ENCODE measurements around the gene CAPN15.

CAPN15 gene

GRCh38 chr16:548586-548985 is 21.1 kb downstream of the CAPN15 start:
- H3K27me3 ChIP-seq (ENCODE audit: control insufficient read depth, insufficient read depth, low read length, poor library complexity, severe bottlenecking) = no peaks in the 10 kb centered on the region
- no peak overlapping the region for H3K4me3 ChIP-seq (ENCODE audit: insufficient read depth, low read depth, low read length)
- peaks cover 1% of the 10 kb centered on the region for H3K4me1 ChIP-seq (ENCODE audit: control insufficient read depth, insufficient read depth, low read length)
- H3K27ac ChIP-seq (ENCODE audit: insufficient read depth, low read depth, low read length, poor library complexity, severe bottlenecking) = no peak overlapping the region
- 96% methylated on average over 21 of the region's 21 CpGs for WGBS, 2 experiments
- no peaks in the 10 kb centered on the region for H3K9me3 ChIP-seq (ENCODE audit: control insufficient read depth, low read length)
- H3K36me3 ChIP-seq (ENCODE audit: control insufficient read depth, insufficient read depth, low read length) = peaks cover 5% of the 10 kb centered on the region

GRCh38 chr16:549544-550263 is 22.2 kb downstream of the CAPN15 start:
- peaks cover 5% of the 10 kb centered on the region for H3K36me3 ChIP-seq (ENCODE audit: control insufficient read depth, insufficient read depth, low read length)
- H3K4me3 ChIP-seq (ENCODE audit: insufficient read depth, low read depth, low read length) = no peak overlapping the region
- no peaks in the 10 kb centered on the region for H3K27me3 ChIP-seq (ENCODE audit: control insufficient read depth, insufficient read depth, low read length, poor library complexity, severe bottlenecking)
- no peaks in the 10 kb centered on the region for H3K4me1 ChIP-seq (ENCODE audit: control insufficient read depth, insufficient read depth, low read length)
- 95% methylated on average over 54 of the region's 54 CpGs for WGBS, 2 experiments
- H3K9me3 ChIP-seq (ENCODE audit: control insufficient read depth, low read length) = no peaks in the 10 kb centered on the region
- no peak overlapping the region for H3K27ac ChIP-seq (ENCODE audit: insufficient read depth, low read depth, low read length, poor library complexity, severe bottlenecking)

GRCh38 chr16:551210-551609 is 23.7 kb downstream of the CAPN15 start:
- Histone ChIP-seq H3K4me3 (ENCODE audit: insufficient read depth, low read depth, low read length) (no peak overlapping the region), H3K27me3 (ENCODE audit: control insufficient read depth, insufficient read depth, low read length, poor library complexity, severe bottlenecking) (no peaks in the 10 kb centered on the region), H3K36me3 (ENCODE audit: control insufficient read depth, insufficient read depth, low read length) (peaks cover 5% of the 10 kb centered on the region), H3K4me1 (ENCODE audit: control insufficient read depth, insufficient read depth, low read length) (no peaks in the 10 kb centered on the region), H3K27ac (ENCODE audit: insufficient read depth, low read depth, low read length, poor library complexity, severe bottlenecking) (no peak overlapping the region), H3K9me3 (ENCODE audit: control insufficient read depth, low read length) (no peaks in the 10 kb centered on the region)
- WGBS, 2 experiments = 97% methylated on average over 28 of the region's 28 CpGs

- Histone ChIP-seq H3K27me3 (ENCODE audit: control insufficient read depth, insufficient read depth, low read length, poor library complexity, severe bottlenecking) (no peaks in the 10 kb centered on the region), H3K36me3 (ENCODE audit: control insufficient read depth, insufficient read depth, low read length) (peaks cover 5% of the 10 kb centered on the region), H3K9me3 (ENCODE audit: control insufficient read depth, low read length) (no peaks in the 10 kb centered on the region), H3K27ac (ENCODE audit: insufficient read depth, low read depth, low read length, poor library complexity, severe bottlenecking) (no peak overlapping the region), H3K4me3 (ENCODE audit: insufficient read depth, low read depth, low read length) (no peak overlapping the region), H3K4me1 (ENCODE audit: control insufficient read depth, insufficient read depth, low read length) (no peaks in the 10 kb centered on the region)
- 97% methylated on average over 35 of the region's 35 CpGs for WGBS, 2 experiments
Observed at GRCh38 chr16:552171-552570, 24.7 kb downstream of the CAPN15 start.

GRCh38 chr16:553601-554296 is 26.2 kb downstream of the CAPN15 start:
- H3K27me3 ChIP-seq (ENCODE audit: control insufficient read depth, insufficient read depth, low read length, poor library complexity, severe bottlenecking) = peaks cover 8% of the 10 kb centered on the region
- H3K9me3 ChIP-seq (ENCODE audit: control insufficient read depth, low read length) = no peaks in the 10 kb centered on the region
- no peak overlapping the region for H3K27ac ChIP-seq (ENCODE audit: insufficient read depth, low read depth, low read length, poor library complexity, severe bottlenecking)
- H3K36me3 ChIP-seq (ENCODE audit: control insufficient read depth, insufficient read depth, low read length) = peaks cover 5% of the 10 kb centered on the region
- no peaks in the 10 kb centered on the region for H3K4me1 ChIP-seq (ENCODE audit: control insufficient read depth, insufficient read depth, low read length)
- 94% methylated on average over 33 of the region's 33 CpGs for WGBS, 2 experiments
- no peak overlapping the region for H3K4me3 ChIP-seq (ENCODE audit: insufficient read depth, low read depth, low read length)

GRCh38 chr16:554297-554621 is 26.7 kb downstream of the CAPN15 start:
- no peak overlapping the region for H3K27ac ChIP-seq (ENCODE audit: insufficient read depth, low read depth, low read length, poor library complexity, severe bottlenecking)
- no peak overlapping the region for H3K4me3 ChIP-seq (ENCODE audit: insufficient read depth, low read depth, low read length)
- H3K36me3 ChIP-seq (ENCODE audit: control insufficient read depth, insufficient read depth, low read length) = peaks cover 5% of the 10 kb centered on the region
- H3K9me3 ChIP-seq (ENCODE audit: control insufficient read depth, low read length) = no peaks in the 10 kb centered on the region
- peaks cover under 1% of the 10 kb centered on the region for H3K4me1 ChIP-seq (ENCODE audit: control insufficient read depth, insufficient read depth, low read length)
- peaks cover 13% of the 10 kb centered on the region for H3K27me3 ChIP-seq (ENCODE audit: control insufficient read depth, insufficient read depth, low read length, poor library complexity, severe bottlenecking)
- WGBS, 2 experiments = 82 to 89% methylated on average over 11 of the region's 11 CpGs

- Histone ChIP-seq H3K27ac (ENCODE audit: insufficient read depth, low read depth, low read length, poor library complexity, severe bottlenecking) (no peak overlapping the region), H3K4me3 (ENCODE audit: insufficient read depth, low read depth, low read length) (no peak overlapping the region)
- 91 to 93% methylated on average over 54 of the region's 54 CpGs for WGBS, 2 experiments
Observed at GRCh38 chr16:554640-555365, 27.3 kb downstream of the CAPN15 start.

GRCh38 chr16:555528-556473 is 28.3 kb downstream of the CAPN15 start:
- WGBS, 2 experiments = 87% methylated on average over 32 of the region's 32 CpGs
- Histone ChIP-seq H3K4me1 (ENCODE audit: control insufficient read depth, insufficient read depth, low read length) (peaks cover 5% of the 10 kb centered on the region), H3K27me3 (ENCODE audit: control insufficient read depth, insufficient read depth, low read length, poor library complexity, severe bottlenecking) (peaks cover 29% of the 10 kb centered on the region), H3K36me3 (ENCODE audit: control insufficient read depth, insufficient read depth, low read length) (peaks cover 5% of the 10 kb centered on the region), H3K9me3 (ENCODE audit: control insufficient read depth, low read length) (no peaks in the 10 kb centered on the region), H3K4me3 (ENCODE audit: insufficient read depth, low read depth, low read length) (no peak overlapping the region), H3K27ac (ENCODE audit: insufficient read depth, low read depth, low read length, poor library complexity, severe bottlenecking) (no peak overlapping the region)

More at GRCh38 chr16:554640-555365, 27.3 kb downstream of the CAPN15 start:
- peaks cover 5% of the 10 kb centered on the region for H3K36me3 ChIP-seq (ENCODE audit: control insufficient read depth, insufficient read depth, low read length)
- H3K9me3 ChIP-seq (ENCODE audit: control insufficient read depth, low read length) = no peaks in the 10 kb centered on the region
- peaks cover 5% of the 10 kb centered on the region for H3K4me1 ChIP-seq (ENCODE audit: control insufficient read depth, insufficient read depth, low read length)
- peaks cover 19% of the 10 kb centered on the region for H3K27me3 ChIP-seq (ENCODE audit: control insufficient read depth, insufficient read depth, low read length, poor library complexity, severe bottlenecking)

- Histone ChIP-seq H3K36me3 (ENCODE audit: control insufficient read depth, insufficient read depth, low read length) (peaks cover under 1% of the 10 kb centered on the region), H3K27me3 (ENCODE audit: control insufficient read depth, insufficient read depth, low read length, poor library complexity, severe bottlenecking) (peaks cover 37% of the 10 kb centered on the region), H3K4me3 (ENCODE audit: insufficient read depth, low read depth, low read length) (no peak overlapping the region), H3K27ac (ENCODE audit: insufficient read depth, low read depth, low read length, poor library complexity, severe bottlenecking) (no peak overlapping the region), H3K9me3 (ENCODE audit: control insufficient read depth, low read length) (no peaks in the 10 kb centered on the region), H3K4me1 (ENCODE audit: control insufficient read depth, insufficient read depth, low read length) (peaks cover 5% of the 10 kb centered on the region)
- WGBS, 2 experiments = 90 to 92% methylated on average over 32 of the region's 32 CpGs
Observed at GRCh38 chr16:556474-557173, 29.1 kb downstream of the CAPN15 start.

All from ectodermal cell (in vitro differentiated cells).